ENCODE results near the gene TBC1D22A. TPM values are rescaled to one million over a fixed set of nuclear protein-coding genes. Genes with fewer than 3 reads are reported as not detected.

The TBC1D22A gene
- total RNA-seq, 1 donor from 2014 or later: 10.6 TPM

DNA sequence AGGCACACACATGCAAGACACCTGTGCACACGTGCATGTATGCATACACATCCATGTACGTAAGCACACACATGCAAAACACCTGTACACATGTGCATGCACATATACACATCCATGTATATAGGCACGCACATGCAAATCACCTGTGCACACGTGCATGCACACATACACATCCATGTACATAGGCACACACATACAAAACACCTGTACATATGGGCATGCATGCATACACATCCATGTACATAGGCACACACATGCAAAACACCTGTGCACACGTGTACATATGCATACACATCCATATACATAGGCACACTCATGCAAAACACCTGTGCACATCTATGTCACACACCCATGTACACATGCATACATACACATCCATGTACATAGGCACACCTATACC is 458.3 kb downstream of the TBC1D22A start:
- peaks cover 10% of the 10 kb centered on the region for H3K9me3 ChIP-seq (ENCODE audit: low read depth)
- no peak overlapping the region for H3K4me3 Mint-ChIP-seq
- H3K4me1 ChIP-seq: no peaks in the 10 kb centered on the region
- no peak overlapping the region for H3K27ac ChIP-seq
- no peak overlapping the region for H2AFZ ChIP-seq (replicated peaks)
- no peak overlapping the region for H3K27ac Mint-ChIP-seq
- H3K4me1 Mint-ChIP-seq: peaks cover 7% of the 10 kb centered on the region
- H3K4me2 ChIP-seq: no peak overlapping the region
- H3K36me3 Mint-ChIP-seq: no peaks in the 10 kb centered on the region
- no peaks in the 10 kb centered on the region for H3K79me2 ChIP-seq (ENCODE audit: low read depth)
- H3K36me3 ChIP-seq: no peaks in the 10 kb centered on the region
- no peaks in the 10 kb centered on the region for H4K20me1 ChIP-seq (ENCODE audit: low read depth)
- H3F3A ChIP-seq (ENCODE audit: low read depth): peaks cover 10% of the 10 kb centered on the region
- no peaks in the 10 kb centered on the region for H3K9me3 Mint-ChIP-seq
- H3K4me3 ChIP-seq: no peak overlapping the region
- no peak for DNase-seq (ENCODE audit: low spot score)
- H3K9ac ChIP-seq: no peak overlapping the region
- no peaks in the 10 kb centered on the region for H3K27me3 ChIP-seq
- H3K27me3 Mint-ChIP-seq (ENCODE audit: insufficient read depth, low read depth): peaks cover 4% of the 10 kb centered on the region
- TF ChIP-seq CTCF (IDR thresholded peaks at IDR 0.05): no peak
- no peak for TF ChIP-seq EZH2phosphoT487 (IDR thresholded peaks at IDR 0.05)
- no peak for TF ChIP-seq EZH2 (IDR thresholded peaks at IDR 0.05)

- H3K9me3 ChIP-seq (ENCODE audit: low read depth): peaks cover 10% of the 10 kb centered on the region
- H3K4me1 ChIP-seq: no peaks in the 10 kb centered on the region
- H3F3A ChIP-seq (ENCODE audit: low read depth): peaks cover 10% of the 10 kb centered on the region
- no peak for DNase-seq (ENCODE audit: low spot score)
- no peaks in the 10 kb centered on the region for H3K36me3 Mint-ChIP-seq
- peaks cover 7% of the 10 kb centered on the region for H3K4me1 Mint-ChIP-seq
- no peak overlapping the region for H3K4me2 ChIP-seq
- H3K9ac ChIP-seq: no peak overlapping the region
- no peaks in the 10 kb centered on the region for H3K36me3 ChIP-seq
- H3K27ac ChIP-seq: no peak overlapping the region
- no peaks in the 10 kb centered on the region for H3K79me2 ChIP-seq (ENCODE audit: low read depth)
- peaks cover 7% of the 10 kb centered on the region for H3K27me3 Mint-ChIP-seq (ENCODE audit: insufficient read depth, low read depth)
- no peak for TF ChIP-seq EZH2phosphoT487 (IDR thresholded peaks at IDR 0.05)
- TF ChIP-seq EZH2 (IDR thresholded peaks at IDR 0.05): no peak
- no peak for TF ChIP-seq CTCF (IDR thresholded peaks at IDR 0.05)
- no peaks in the 10 kb centered on the region for H3K9me3 Mint-ChIP-seq
- no peak overlapping the region for H3K27ac Mint-ChIP-seq
- no peak overlapping the region for H3K4me3 Mint-ChIP-seq
- H3K4me3 ChIP-seq: no peak overlapping the region
- no peak overlapping the region for H2AFZ ChIP-seq (replicated peaks)
- no peaks in the 10 kb centered on the region for H4K20me1 ChIP-seq (ENCODE audit: low read depth)
- H3K27me3 ChIP-seq: no peaks in the 10 kb centered on the region
Observed at GRCh38 chr22:47221840-47222615, 459.6 kb downstream of the TBC1D22A start.

Other genes with a start within 250 kb of the TBC1D22A start
- gene CELSR1, start 225.0 kb upstream of the TBC1D22A start, total RNA-seq (ENCODE audit: low replicate concordance): 12.3 and 18.0 TPM in 2 replicates
- 30.2 and 32.2 TPM in 2 replicates for gene GRAMD4, start 142.3 kb upstream of the TBC1D22A start, total RNA-seq (ENCODE audit: low replicate concordance)
- 53.6 and 80.6 TPM in 2 replicates for gene CERK, start 24.4 kb upstream of the TBC1D22A start, total RNA-seq (ENCODE audit: low replicate concordance)

Measured in neural progenitor cell (in vitro differentiated cells).